ENCODE data around the gene PLXNA2.

The PLXNA2 gene

GRCh38 chr1:208222376-208223126 lies 21.6 kb downstream of the PLXNA2 start:
- DNase-seq = no peak

GRCh38 chr1:208221291-208221622 lies 22.9 kb downstream of the PLXNA2 start:
- DNase-seq = no peak

GRCh38 chr1:208219659-208220282 lies 24.4 kb downstream of the PLXNA2 start:
- no peak for DNase-seq

- no peak for DNase-seq
Observed at GRCh38 chr1:208219098-208219658, 25.0 kb downstream of the PLXNA2 start.

GRCh38 chr1:208218237-208219097 lies 25.7 kb downstream of the PLXNA2 start:
- no peak for DNase-seq

GRCh38 chr1:208217781-208218180 lies 26.4 kb downstream of the PLXNA2 start:
- no peak for DNase-seq

GRCh38 chr1:208216806-208217205 lies 27.4 kb downstream of the PLXNA2 start:
- DNase-seq = no peak

- no peak for DNase-seq
Observed at GRCh38 chr1:208216062-208216461, 28.1 kb downstream of the PLXNA2 start.

- DNase-seq = no peak
Observed at GRCh38 chr1:208215393-208215792, 28.8 kb downstream of the PLXNA2 start.

GRCh38 chr1:208213786-208214185 lies 30.4 kb downstream of the PLXNA2 start:
- no peak for DNase-seq

GRCh38 chr1:208212893-208213292 lies 31.3 kb downstream of the PLXNA2 start:
- no peak for DNase-seq

- DNase-seq = no peak
Observed at GRCh38 chr1:208211921-208212843, 32.0 kb downstream of the PLXNA2 start.

- no peak for DNase-seq
Observed at GRCh38 chr1:208209896-208210589, 34.1 kb downstream of the PLXNA2 start.

GRCh38 chr1:208209286-208209685 lies 34.9 kb downstream of the PLXNA2 start:
- no peak for DNase-seq

- DNase-seq = no peak
Observed at GRCh38 chr1:208208132-208208487, 36.1 kb downstream of the PLXNA2 start.

- DNase-seq = peak; percentile 52
Observed at GRCh38 chr1:208207388-208208131, 36.6 kb downstream of the PLXNA2 start.

- DNase-seq = peak; percentile 60
Observed at GRCh38 chr1:208206092-208206698, 38.0 kb downstream of the PLXNA2 start.

- no peak for DNase-seq
Observed at GRCh38 chr1:208205216-208206013, 38.8 kb downstream of the PLXNA2 start.

- no peak for DNase-seq
Observed at GRCh38 chr1:208204779-208205178, 39.4 kb downstream of the PLXNA2 start.
